GM19372 (cell line): ENCODE measurements around the gene UNC5CL.
"Not testable (repeated sequence)": the region's sequence is repeated elsewhere in the genome, so short reads cannot be mapped to it uniquely, and the experiment has no call there.

Experiments used
- ATAC-seq: cut with Tn5 transposase; IDR thresholded peaks from one replicate; pipeline ENCODE4 v1.9.1; 2021; ENCODE audit warnings: mild to moderate bottlenecking, low read depth, moderate library complexity; ENCODE audit not compliant: unreplicated experiment

UNC5CL gene

GRCh38 chr6:41011673-41012072 lies 27.3 kb downstream of the UNC5CL start:
- no peak for ATAC-seq

- no peak for ATAC-seq
These were observed 29.4 kb downstream of the UNC5CL start for GRCh38 chr6:41009669-41010068.

- ATAC-seq: no peak
These were observed 31.0 kb downstream of the UNC5CL start for GRCh38 chr6:41008011-41008410.

GRCh38 chr6:41006980-41007379 lies 32.0 kb downstream of the UNC5CL start:
- ATAC-seq: not testable (repeated sequence)

- ATAC-seq: not testable (repeated sequence)
These were observed 32.8 kb downstream of the UNC5CL start for GRCh38 chr6:41006217-41006616.

- no peak for ATAC-seq
These were observed 36.9 kb downstream of the UNC5CL start for GRCh38 chr6:41002168-41002567.

- ATAC-seq: no peak
These were observed 38.8 kb downstream of the UNC5CL start for GRCh38 chr6:41000248-41000647.

- ATAC-seq: no peak
These were observed 39.5 kb downstream of the UNC5CL start for GRCh38 chr6:40999569-40999968.

- no peak for ATAC-seq
These were observed 40.4 kb downstream of the UNC5CL start for GRCh38 chr6:40998661-40999060.

GRCh38 chr6:40997234-40997957 lies 41.6 kb downstream of the UNC5CL start:
- no peak for ATAC-seq

GRCh38 chr6:40996591-40997233 lies 42.3 kb downstream of the UNC5CL start:
- ATAC-seq: no peak

GRCh38 chr6:40992746-40993145 lies 46.3 kb downstream of the UNC5CL start:
- ATAC-seq: no peak

GRCh38 chr6:40990301-40990700 lies 48.7 kb downstream of the UNC5CL start:
- no peak for ATAC-seq

- no peak for ATAC-seq
These were observed 49.5 kb downstream of the UNC5CL start for GRCh38 chr6:40989204-40990169.

- ATAC-seq: no peak
These were observed 50.4 kb downstream of the UNC5CL start for GRCh38 chr6:40988634-40989033.

GRCh38 chr6:40986921-40987819 lies 51.9 kb downstream of the UNC5CL start:
- ATAC-seq: no peak

- no peak for ATAC-seq
These were observed 52.7 kb downstream of the UNC5CL start for GRCh38 chr6:40986364-40986763.

GRCh38 chr6:40983752-40984151 lies 55.3 kb downstream of the UNC5CL start:
- ATAC-seq: no peak

- ATAC-seq: no peak
These were observed 56.1 kb downstream of the UNC5CL start for GRCh38 chr6:40982917-40983316.

GRCh38 chr6:40978687-40979289 lies 60.2 kb downstream of the UNC5CL start:
- ATAC-seq: no peak
